Upper lobe of left lung (tissue), 6 donors: ENCODE data around the gene DNTTIP2. TPM values are rescaled to one million over a fixed set of nuclear protein-coding genes. Genes with fewer than 3 reads are reported as not detected.
"Not testable (repeated sequence)": the region's sequence is repeated elsewhere in the genome, so short reads cannot be mapped to it uniquely, and the experiment has no call there.

Experiments
- ATAC-seq, 2 donors: fragments of 200-7000 bp; cut with Tn5 transposase; one replicate each; pipeline ENCODE4 v1.9.1; 2022; ENCODE audit warnings: mild to moderate bottlenecking in 2 of 2, moderate library complexity in 2 of 2; ENCODE audit not compliant: low FRiP score in 2 of 2
- DNase-seq, 2 donors: peaks; one replicate each; pipeline ENCODE4 v3.0.0-alpha.2; 2019 to 2020
- H3K27ac ChIP-seq, 4 donors: fragments of 200-600 bp; sonication (generic); one replicate each; pipeline ENCODE4 v1.5.1; 2016 to 2019
- H3K27me3 ChIP-seq, 4 donors: fragments of 200-600 bp; sonication (generic); one replicate each; pipeline ENCODE4 v1.5.1; 2017 to 2019
- H3K36me3 ChIP-seq, 4 donors: fragments of 200-600 bp; sonication (generic); one replicate each; pipeline ENCODE4 v1.5.1; 2016 to 2019
- H3K4me1 ChIP-seq, 4 donors: fragments of 200-600 bp; sonication (generic); one replicate each; pipeline ENCODE4 v1.5.1; 2018 to 2019
- H3K4me3 ChIP-seq, 4 donors: fragments of 200-600 bp; sonication (generic); one replicate each; pipeline ENCODE4 v1.5.1; 2017 to 2019; ENCODE audit warnings: mild to moderate bottlenecking in 2 of 4, moderate library complexity in 1 of 4
- H3K9me3 ChIP-seq, 4 donors: fragments of 200-600 bp; sonication (generic); one replicate each; pipeline ENCODE4 v1.5.1; 2018 to 2019
- CTCF ChIP-seq, 6 experiments: fragments of 450-650 bp in 4 of 6; fragments of 200-600 bp in 2 of 6; sonication (generic) in 2 of 6; IDR thresholded peaks; one replicate each; pipeline ENCODE4 v1.5.1; 2016 to 2019; ENCODE audit warnings: antibody characterized with exemption in 6 of 6
- EP300 ChIP-seq, 4 donors: sonication (generic); formaldehyde crosslinking; IDR thresholded peaks; one replicate each; pipeline ENCODE4 v1.5.1; 2017; ENCODE audit warnings: antibody characterized with exemption in 4 of 4, control low read depth in 2 of 4
- POLR2A ChIP-seq, 4 donors: fragments of 450-650 bp; IDR thresholded peaks; one replicate each; pipeline ENCODE4 v1.5.1; 2016 to 2017; ENCODE audit warnings: antibody characterized with exemption in 4 of 4, mild to moderate bottlenecking in 2 of 4
- POLR2AphosphoS5 ChIP-seq, 2 donors: sonication (generic); formaldehyde crosslinking; IDR thresholded peaks; one replicate each; pipeline ENCODE4 v1.5.1; 2017; ENCODE audit warnings: antibody characterized with exemption in 2 of 2
- WGBS, 2 donors: methylation state at CpG; one replicate each; pipeline ENCODE4 v1.1.5; 2017 to 2018; 5-methylcytosine and 5-hydroxymethylcytosine counted together
- total RNA-seq, 6 donors: library from RNA; depleted of rRNA in 4 of 6; stranded (reverse); fragments of >200 nt in 4 of 6; gene quantifications; one replicate each; pipeline versions ENCODE4 v1.1.0 to v1.2.1, GENCODE V29; 2016 to 2021
- donor health status: DM: no; HTN: no; CAD: no; lungs with moderate emphysema.
- donor health status: DM: no; HTN: yes; CAD: no; lungs with severe emphysema.

Gene DNTTIP2
- total RNA-seq, 6 donors from 2014 or later = 14.4 to 43.7 (median 33.2) TPM

DNA sequence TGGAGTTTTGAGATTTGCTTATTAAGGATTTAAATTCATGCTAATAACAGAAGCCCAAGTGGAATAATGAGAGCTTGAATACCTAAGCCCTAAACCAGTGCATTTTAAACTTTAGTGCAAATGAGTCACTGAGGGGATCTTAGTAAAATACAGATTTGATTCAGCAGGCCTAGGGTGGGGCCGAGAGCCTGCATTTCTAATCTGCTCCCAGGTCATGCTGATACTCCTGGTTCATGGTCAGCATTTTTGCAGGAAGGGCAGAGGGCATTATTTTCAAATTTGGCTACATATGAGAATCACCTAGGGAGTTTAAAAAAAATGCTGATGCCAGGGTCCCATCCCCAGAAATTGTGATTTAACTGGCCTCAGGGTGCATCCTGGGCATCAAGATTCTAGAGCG is 39.3 kb downstream of the DNTTIP2 start:
- no peak overlapping the region for H3K27ac ChIP-seq
- 91 to 100% methylated on average over 2 of the region's 2 CpGs for WGBS, 2 donors
- TF ChIP-seq POLR2A (IDR thresholded peaks at IDR 0.05) (no peak), POLR2AphosphoS5 (IDR thresholded peaks at IDR 0.05) (no peak), EP300 (IDR thresholded peaks at IDR 0.05) (no peak), CTCF (IDR thresholded peaks at IDR 0.05) (no peak)
- ATAC-seq (no peak), DNase-seq (no peak)
- H3K4me3 ChIP-seq = no peak overlapping the region
- H3K27me3 ChIP-seq = no peaks in the 10 kb centered on the region
- no peaks in the 10 kb centered on the region for H3K36me3 ChIP-seq
- peaks cover 5 to 15% (median 10%) of the 10 kb centered on the region in 4 donors for H3K4me1 ChIP-seq
- H3K9me3 ChIP-seq = no peaks in the 10 kb centered on the region

DNA sequence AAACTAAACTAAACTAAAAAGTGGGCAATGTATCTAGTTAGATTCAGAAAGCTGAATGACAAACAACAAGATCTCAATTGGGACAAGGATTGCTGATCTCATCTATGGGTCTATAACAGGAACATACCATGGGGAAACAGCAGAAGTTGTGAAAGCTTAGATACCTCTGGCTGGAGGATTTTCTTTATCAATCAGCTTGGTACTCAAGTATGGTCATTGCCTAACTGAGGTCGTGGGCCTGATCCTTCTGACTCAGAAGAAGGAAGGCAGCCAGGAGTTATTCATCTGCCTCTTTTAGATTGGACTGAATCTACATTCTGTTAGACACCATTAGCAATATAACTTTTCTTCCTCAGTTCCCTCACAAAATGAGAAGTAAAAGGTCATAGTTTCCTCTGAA is 39.7 kb downstream of the DNTTIP2 start:
- DNase-seq = no peak
- H3K4me3 ChIP-seq = no peak overlapping the region
- no peaks in the 10 kb centered on the region for H3K36me3 ChIP-seq
- WGBS, 2 donors = 20 to 24% methylated on average over 1 of the region's 1 CpG
- ATAC-seq = peak in 1 of 2 donors; percentile 85
- no peak for TF ChIP-seq CTCF (IDR thresholded peaks at IDR 0.05)
- no peaks in the 10 kb centered on the region for H3K9me3 ChIP-seq
- no peaks in the 10 kb centered on the region for H3K27me3 ChIP-seq
- H3K4me1 ChIP-seq = peaks cover under 1 to 11% (median 5%) of the 10 kb centered on the region in 4 donors
- no peak overlapping the region for H3K27ac ChIP-seq

- H3K4me1 ChIP-seq = no peaks in the 10 kb centered on the region
- ATAC-seq = no peak
- TF ChIP-seq CTCF (IDR thresholded peaks at IDR 0.05) = no peak
- no peak for TF ChIP-seq POLR2A (IDR thresholded peaks at IDR 0.05)
- no peak for TF ChIP-seq POLR2AphosphoS5 (IDR thresholded peaks at IDR 0.05)
- TF ChIP-seq EP300 (IDR thresholded peaks at IDR 0.05) = no peak
Observed at GRCh38 chr1:93837961-93838360, 41.0 kb downstream of the DNTTIP2 start.

DNA sequence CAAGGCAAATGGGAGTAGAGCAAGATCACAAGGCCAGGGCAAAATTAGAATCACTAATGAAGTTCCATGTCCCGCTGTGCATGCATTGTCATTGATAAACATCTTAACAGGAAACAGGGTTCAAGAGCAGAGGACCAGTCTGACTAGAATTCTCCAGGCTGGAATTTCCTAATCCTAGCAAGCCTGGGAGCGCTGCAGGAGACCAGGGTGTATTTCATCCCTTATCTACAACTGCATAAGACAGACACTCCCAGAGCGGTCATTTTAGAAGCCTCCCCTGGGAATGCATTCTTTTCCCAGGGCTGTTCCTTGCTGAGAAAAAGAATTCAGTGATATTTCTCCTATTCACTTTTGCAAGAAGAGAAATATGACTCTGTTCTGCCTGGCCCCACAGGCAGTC is 45.7 kb downstream of the DNTTIP2 start:
- not testable (repeated sequence) for ATAC-seq

More at GRCh38 chr1:93837961-93838360, 41.0 kb downstream of the DNTTIP2 start:
- no peak overlapping the region for H3K4me3 ChIP-seq
- H3K27ac ChIP-seq = no peak overlapping the region
- no peaks in the 10 kb centered on the region for H3K27me3 ChIP-seq
- H3K9me3 ChIP-seq = peaks cover 0 to 6% (median 4%) of the 10 kb centered on the region in 4 donors
- 96 to 99% methylated on average over 3 of the region's 3 CpGs for WGBS, 2 donors
- DNase-seq = no peak
- no peaks in the 10 kb centered on the region for H3K36me3 ChIP-seq

DNA sequence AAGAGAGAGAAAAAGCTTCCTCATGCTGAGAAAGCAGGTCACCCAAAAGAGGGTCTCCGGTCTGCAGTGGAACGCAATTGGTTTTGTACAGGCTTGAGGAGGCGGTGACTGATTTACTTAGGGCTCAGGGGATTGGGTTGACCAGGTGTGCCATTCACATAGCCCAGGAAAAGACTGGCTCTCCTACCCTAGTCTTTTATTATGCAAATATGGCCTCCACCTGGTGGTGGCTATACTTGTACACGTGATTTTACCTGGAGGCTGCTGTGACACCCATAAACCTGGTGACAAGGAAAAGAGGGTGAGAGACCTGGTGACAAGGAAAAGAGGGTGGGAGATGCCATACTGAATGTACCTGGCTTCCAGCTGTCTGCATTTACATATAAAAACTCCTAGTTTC is 49.9 kb downstream of the DNTTIP2 start:
- no peak overlapping the region for H3K27ac ChIP-seq
- DNase-seq = no peak
- no peaks in the 10 kb centered on the region for H3K4me1 ChIP-seq
- no peaks in the 10 kb centered on the region for H3K36me3 ChIP-seq
- H3K4me3 ChIP-seq = no peak overlapping the region
- peaks cover 0 to 13% (median 5%) of the 10 kb centered on the region in 4 donors for H3K9me3 ChIP-seq
- no peak for ATAC-seq
- WGBS, 2 donors = 92 to 97% methylated on average over 4 of the region's 4 CpGs
- H3K27me3 ChIP-seq = no peaks in the 10 kb centered on the region
- no peak for TF ChIP-seq CTCF (IDR thresholded peaks at IDR 0.05)
- TF ChIP-seq EP300 (IDR thresholded peaks at IDR 0.05) = no peak
- TF ChIP-seq POLR2A (IDR thresholded peaks at IDR 0.05) = no peak
- TF ChIP-seq POLR2AphosphoS5 (IDR thresholded peaks at IDR 0.05) = no peak

More for the DNA sequence above, 45.7 kb downstream of the DNTTIP2 start:
- WGBS, 2 donors = 90 to 98% methylated on average over 3 of the region's 3 CpGs
- H3K27ac ChIP-seq, H3K4me1 ChIP-seq, H3K27me3 ChIP-seq, H3K36me3 ChIP-seq, DNase-seq, H3K4me3 ChIP-seq: not testable (repeated sequence)
- H3K9me3 ChIP-seq = peaks cover 0 to 13% (median 5%) of the 10 kb centered on the region in 4 donors
